ENCODE results near the gene PELI3.

DNA sequence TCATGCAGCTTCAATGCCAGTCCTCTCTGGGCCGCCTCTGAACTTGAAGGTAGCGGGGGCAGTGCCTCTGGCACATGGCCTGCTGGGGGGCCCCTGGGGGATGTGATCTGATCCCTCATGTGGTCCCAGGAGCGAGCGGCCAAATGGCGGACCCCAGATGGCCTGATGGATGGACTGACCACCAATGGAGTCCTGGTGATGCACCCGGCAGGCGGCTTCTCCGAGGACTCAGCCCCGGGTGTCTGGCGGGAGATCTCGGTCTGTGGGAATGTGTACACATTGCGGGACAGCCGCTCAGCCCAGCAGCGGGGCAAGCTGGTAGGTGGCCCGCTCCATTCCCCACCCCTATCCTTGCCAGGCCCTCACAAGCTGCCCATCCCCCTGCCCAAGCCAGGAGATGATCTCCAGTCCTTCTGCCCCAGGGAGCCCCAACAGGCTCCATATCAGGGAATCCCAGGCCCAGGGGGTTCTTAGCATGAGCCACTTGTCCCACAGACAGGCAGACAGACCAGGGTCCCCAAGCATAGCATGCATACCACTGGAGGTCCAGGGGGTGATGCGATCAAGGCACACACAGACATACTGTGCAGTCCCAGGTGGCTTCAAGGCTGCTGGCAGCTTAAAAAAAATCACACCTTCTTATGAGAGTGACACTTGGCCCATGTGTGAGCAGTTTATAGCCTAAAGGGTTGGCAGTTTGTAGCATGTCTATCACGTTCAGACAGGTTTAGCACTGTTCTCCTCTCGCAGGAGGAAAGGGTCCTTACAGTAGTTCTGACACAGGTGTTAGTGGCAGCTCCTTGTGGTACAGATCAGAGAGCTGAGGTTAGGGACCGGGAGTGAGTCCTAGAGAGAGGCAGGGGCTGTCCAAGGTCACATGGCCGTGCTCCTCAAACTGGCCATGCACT, 7.2 kb downstream of the PELI3 start:
- TF ChIP-seq, protein P1, sequence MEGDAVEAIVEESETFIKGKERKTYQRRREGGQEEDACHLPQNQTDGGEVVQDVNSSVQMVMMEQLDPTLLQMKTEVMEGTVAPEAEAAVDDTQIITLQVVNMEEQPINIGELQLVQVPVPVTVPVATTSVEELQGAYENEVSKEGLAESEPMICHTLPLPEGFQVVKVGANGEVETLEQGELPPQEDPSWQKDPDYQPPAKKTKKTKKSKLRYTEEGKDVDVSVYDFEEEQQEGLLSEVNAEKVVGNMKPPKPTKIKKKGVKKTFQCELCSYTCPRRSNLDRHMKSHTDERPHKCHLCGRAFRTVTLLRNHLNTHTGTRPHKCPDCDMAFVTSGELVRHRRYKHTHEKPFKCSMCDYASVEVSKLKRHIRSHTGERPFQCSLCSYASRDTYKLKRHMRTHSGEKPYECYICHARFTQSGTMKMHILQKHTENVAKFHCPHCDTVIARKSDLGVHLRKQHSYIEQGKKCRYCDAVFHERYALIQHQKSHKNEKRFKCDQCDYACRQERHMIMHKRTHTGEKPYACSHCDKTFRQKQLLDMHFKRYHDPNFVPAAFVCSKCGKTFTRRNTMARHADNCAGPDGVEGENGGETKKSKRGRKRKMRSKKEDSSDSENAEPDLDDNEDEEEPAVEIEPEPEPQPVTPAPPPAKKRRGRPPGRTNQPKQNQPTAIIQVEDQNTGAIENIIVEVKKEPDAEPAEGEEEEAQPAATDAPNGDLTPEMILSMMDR (IDR thresholded peaks at IDR 0.05; ENCODE audit: low read length), result no peak
- TF ChIP-seq EZH2 (IDR thresholded peaks at IDR 0.05; ENCODE audit: borderline replicate concordance, low read length), result no peak

Measured in OCI-LY1 (cell line).